LNCAP (cell line): Measurements from ENCODE around the gene GALNT2.

ENCODE experiments used
- CTCF ChIP-seq: fragments of 450-650 bp; IDR thresholded peaks from 2 replicates; pipeline ENCODE4 v1.5.1; 2017; ENCODE audit warnings: mild to moderate bottlenecking

GALNT2 gene

GRCh38 chr1:230301822-230302221, 234.8 kb downstream of the GALNT2 start:
- TF ChIP-seq CTCF, result no peak

DNA sequence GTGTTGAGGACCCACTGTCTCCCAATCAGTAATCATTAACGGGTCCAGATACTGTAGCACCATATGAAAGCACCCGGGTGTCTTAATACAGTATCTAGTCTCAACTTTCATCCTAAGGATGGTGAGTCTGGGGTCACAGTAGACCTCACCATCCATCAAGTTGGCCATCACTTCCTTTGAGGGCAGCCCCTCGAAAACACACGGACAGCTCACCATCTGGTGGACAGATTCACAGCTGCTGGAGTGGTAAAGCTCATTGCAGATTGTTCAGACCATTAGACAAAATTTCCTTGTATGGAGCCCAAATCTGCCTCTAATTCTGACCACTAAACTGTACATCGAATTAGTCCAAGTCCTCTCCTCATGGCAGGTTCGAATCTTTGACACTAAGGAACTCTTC, 236.0 kb downstream of the GALNT2 start:
- no peak for TF ChIP-seq CTCF

- no peak for TF ChIP-seq CTCF
Measured at GRCh38 chr1:230303822-230304221, 236.8 kb downstream of the GALNT2 start.

DNA sequence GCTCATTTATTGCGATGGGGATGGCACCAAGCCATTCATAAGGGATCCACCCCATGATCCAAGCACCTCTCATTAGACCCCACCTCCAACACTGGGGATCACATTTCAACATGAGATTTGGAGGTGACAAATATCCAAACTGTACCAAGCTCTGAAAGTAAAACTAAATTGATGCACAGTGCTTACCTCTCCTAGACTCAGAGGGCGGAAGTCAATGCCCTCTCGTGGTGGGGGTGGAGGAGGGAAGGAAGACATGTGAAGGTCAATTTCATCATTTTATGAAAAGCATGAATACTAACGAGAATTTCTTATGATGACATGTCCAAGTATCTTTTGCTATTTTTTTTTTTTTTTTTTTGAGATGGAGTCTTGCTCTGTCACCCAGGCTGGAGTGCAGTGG, 239.1 kb downstream of the GALNT2 start:
- TF ChIP-seq CTCF, result no peak

- TF ChIP-seq CTCF, result no peak
Measured at GRCh38 chr1:230307213-230307612, 240.2 kb downstream of the GALNT2 start.

GRCh38 chr1:230308039-230308438, 241.0 kb downstream of the GALNT2 start:
- no peak for TF ChIP-seq CTCF

GRCh38 chr1:230308821-230309220, 241.8 kb downstream of the GALNT2 start:
- no peak for TF ChIP-seq CTCF

- no peak for TF ChIP-seq CTCF
Measured at GRCh38 chr1:230309646-230310177, 242.7 kb downstream of the GALNT2 start.
